HG02610 (cell line): ENCODE data around the gene AP2A2.
A peak's percentile ranks its signal among the peaks of the same experiment; 100 is the strongest.

ENCODE experiments used
- ATAC-seq: cut with Tn5 transposase; IDR thresholded peaks from one replicate; pipeline ENCODE4 v1.9.1; 2021; ENCODE audit warnings: mild to moderate bottlenecking, moderate library complexity; ENCODE audit not compliant: unreplicated experiment

The AP2A2 gene

DNA sequence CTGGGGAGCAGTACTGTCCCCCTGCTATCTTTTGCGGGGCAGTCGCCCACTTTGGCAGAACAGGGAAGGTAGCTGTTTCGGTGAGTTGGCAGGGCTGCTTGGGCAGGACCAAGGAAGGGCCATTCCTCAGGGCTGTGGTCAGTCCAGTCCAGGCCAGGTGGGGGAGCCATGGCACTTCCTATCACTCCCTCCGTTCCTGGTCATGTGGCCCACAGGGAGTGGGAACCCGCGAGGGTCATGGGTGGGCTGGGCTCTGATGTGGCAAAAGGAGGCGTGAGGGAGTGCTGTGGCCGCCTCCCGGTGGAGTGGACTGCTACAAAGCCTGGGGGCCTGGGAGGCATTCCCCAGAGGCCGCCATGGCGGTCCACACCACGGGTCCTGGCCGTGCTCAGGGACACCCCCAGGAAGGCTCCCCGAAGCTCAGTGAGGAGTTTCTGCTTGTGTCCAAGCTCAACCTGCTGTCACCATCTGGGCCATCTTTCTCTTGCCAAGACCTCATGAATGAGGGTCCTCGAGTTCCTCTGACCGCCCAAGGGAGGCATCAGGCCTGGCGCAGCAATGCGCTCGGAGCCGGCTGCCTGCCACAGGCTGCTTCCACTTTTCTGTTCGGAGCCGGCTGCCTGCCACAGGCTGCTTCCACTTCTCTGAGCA, 27.0 kb upstream of the AP2A2 start:
- ATAC-seq, result no peak

DNA sequence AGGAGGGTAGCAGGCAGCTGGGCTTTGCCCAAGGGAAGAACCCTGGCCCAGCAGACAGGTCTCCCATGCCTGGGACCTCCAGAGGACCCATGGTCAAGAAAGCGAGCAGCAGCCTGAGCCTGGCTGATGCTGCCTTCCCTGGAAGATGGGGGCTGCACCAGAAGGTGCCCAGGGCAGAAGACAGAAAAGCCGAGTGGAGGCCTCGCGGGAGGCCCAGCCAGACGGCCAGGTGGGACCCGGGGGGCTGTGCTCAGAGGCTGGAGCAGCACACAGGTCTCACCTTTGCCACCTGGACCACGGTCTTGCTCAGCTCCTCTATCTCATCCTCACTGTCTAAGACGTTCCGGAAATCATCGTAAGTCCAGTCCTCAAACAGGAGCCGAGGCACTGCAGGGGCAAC, 25.9 kb upstream of the AP2A2 start:
- no peak for ATAC-seq

DNA sequence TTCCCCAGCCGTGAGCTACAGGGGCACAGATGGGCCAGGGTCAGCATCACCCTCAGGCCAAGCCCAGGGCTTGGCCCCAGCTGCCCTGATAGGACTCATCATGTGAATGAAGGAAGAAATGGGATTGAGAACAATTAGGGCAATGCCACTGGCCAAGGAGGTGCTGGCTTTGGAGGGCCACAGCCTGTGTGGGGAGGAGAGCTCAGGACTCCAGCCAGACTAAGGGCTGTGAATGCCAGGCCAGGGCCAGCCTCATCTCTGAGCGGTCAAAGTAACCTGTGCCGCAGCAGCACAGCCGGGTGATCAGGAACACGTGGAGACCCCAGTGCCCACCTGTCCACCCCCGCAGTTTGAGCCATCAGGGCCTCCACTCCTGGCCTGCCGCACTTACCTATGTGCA, 25.1 kb upstream of the AP2A2 start:
- no peak for ATAC-seq

DNA sequence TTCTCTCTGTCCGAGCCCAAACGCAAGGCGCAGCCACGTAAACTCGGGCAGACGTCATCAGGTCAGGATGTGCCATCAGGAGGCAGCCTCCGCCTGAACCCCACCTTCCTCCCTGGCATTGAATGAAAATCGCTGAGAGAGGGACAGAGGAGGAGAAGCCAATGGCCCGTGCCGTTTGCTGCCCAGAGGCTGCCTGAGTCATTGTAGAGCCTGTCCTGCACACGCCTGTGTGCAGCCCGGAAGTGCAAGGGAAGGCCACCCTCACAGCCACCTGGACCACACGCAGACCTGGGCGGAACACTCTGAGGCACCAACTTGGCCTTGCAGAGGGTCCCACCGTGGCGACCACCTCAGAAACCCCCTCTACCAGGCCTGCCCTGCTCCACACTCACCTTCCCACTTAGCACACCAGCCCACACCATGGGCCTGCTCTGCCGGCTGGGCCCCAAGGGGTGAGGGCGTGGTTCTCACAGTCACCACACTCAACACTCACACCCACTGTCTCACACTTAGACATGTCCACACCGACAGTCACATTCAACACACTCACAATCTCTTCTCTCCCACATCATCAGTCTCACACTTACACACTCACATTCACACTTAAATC, 24.1 kb upstream of the AP2A2 start:
- no peak for ATAC-seq

DNA sequence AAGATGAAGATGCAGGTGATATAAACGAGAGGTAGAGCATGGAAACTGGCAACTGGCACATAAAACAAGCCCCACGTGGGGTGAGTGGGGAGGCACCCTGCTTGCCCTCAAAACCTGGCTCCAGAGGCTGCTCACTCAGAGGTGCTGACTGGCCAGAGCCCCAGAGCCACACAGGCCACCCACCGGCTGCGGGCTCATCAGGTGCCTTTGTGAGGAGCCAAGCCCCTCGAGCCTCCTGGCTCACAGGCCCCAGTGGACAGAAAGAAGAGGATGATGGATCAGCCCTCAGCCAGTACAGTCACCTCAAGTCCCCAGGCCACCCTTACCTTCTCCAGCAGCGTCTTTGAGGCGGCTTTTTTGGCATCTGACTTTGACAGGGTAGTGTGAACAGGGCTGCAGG, 21.3 kb upstream of the AP2A2 start:
- ATAC-seq, result no peak

DNA sequence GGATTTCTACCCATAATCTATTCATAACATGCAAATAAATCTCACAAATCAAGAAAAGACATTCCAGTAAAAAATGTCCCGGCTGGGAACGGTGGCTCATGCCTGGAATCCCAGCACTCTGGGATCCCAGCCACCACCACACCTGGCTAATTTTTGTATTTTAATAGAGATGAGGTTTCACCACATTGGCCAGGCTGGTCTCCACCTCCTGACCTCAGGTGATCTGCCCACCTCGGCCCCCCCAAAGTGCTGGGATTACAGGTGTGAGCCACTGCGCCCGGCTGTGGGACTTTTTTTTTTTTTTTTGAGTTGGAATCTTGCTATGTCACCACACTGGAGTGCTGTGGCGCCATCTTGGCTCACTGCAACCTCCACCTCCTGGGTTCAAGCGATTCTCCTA, 19.7 kb upstream of the AP2A2 start:
- ATAC-seq, result no peak

DNA sequence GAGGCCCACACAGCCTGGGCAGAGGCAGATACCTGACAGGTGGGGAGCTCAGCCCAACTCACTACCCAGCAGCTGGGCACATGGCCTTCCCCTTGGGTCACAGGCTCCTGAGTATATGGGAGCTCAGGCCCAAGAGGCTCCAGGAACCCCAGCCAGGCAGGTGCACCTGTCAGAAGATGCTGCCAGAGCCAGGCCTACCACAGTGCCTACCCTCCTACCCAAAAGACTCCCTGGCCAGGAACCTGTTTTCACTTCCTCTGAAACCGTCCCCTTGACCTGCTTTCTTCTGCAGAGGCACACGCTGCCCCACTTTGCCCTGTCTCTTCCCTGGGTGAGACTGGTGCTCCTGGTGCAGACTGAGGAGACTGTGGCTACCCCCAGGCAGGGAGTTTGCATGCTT, 18.0 kb upstream of the AP2A2 start:
- ATAC-seq, result no peak

DNA sequence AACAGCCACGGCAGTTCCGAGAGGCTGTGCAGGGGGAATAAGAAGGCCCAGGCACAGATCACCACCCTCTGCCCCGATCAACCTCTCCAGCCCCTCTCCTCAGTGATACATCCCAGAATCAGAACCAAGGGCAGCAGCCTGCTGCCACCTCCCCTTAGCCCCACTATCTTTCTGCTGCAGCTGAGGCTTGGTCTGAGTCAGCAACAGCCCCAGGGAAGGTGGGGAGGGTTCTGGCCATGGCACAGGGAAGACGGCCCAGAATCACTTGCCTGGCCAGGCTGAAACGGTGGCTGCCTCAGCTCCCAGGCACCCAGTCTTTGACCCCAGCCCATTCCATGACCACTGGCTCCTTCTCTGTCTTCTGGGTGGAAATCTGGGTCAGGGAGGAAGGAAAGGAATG, 17.4 kb upstream of the AP2A2 start:
- no peak for ATAC-seq

DNA sequence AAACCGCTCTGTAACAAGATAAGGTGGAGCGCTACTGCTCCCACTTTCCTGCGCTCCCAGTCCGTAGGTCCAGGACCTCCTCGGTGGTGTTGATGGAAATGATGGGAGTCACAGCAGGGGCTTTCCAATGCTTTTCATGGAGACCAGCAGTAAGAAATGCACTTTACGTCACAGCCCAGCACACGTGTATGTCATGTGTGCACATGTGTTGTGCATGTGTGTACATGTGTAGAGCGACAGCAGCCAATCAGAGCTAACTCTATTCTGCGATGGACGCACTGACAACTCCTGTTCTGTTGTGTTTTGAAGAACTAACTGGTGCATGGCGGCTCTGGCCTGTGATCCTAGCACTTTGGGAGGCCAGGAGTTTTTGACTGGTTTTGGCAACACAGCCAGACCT, 16.3 kb upstream of the AP2A2 start:
- no peak for ATAC-seq

DNA sequence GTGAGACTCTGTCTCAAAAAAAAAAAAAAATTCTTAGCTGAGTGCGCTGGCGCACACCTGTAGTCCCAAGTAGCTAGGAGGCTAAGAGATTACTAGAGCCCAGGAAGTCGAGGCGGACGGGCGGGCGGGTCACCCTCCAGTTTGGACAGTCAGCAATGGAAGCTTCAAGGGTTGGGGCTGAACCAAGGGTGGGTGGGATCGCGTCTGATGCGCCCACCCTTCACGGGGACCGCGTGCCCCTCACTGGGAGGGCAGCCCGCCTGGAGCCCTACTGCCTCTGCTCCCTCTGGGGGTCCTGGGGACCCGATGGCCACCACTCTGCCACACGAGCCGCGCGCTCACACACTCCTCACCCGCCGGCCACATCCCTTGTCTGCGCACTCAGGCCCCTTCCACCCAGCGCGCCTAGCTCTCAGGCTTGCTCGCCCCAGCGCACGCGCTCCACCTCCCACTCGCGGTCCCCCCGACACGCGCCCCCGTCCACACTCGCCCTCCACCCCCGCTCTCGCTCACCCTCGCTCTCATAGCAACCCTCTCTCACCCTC, 15.6 kb upstream of the AP2A2 start:
- no peak for ATAC-seq

DNA sequence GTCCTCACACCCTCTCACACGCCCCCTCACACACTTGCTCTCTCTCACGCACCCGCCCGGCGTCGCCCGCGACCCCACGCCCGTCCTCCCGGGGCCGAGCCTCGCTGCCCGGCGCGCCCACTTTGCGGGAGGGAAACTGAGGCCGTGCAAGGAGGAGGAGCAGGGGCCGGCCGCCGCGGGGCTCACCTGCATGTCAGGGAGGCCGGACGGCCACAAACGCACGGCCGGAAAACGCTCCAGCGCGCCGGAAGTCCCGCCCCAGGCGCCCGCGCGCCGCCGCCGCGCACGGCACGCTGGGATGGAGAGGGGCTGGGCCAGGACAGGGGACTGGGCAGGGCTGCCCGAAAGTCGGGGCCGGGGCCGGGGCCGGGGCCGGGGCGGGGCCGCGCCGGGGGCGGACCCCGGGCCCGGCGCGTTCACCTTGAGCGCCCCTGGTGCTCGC, 15.1 kb upstream of the AP2A2 start, which contains the start of gene CHID1:
CHID1 (minus strand) TSS at position 222 of the 442 bp plus-strand sequence. CDS start 5,994 bp downstream, outside the sequence.
- peak; percentile 87 for ATAC-seq

DNA sequence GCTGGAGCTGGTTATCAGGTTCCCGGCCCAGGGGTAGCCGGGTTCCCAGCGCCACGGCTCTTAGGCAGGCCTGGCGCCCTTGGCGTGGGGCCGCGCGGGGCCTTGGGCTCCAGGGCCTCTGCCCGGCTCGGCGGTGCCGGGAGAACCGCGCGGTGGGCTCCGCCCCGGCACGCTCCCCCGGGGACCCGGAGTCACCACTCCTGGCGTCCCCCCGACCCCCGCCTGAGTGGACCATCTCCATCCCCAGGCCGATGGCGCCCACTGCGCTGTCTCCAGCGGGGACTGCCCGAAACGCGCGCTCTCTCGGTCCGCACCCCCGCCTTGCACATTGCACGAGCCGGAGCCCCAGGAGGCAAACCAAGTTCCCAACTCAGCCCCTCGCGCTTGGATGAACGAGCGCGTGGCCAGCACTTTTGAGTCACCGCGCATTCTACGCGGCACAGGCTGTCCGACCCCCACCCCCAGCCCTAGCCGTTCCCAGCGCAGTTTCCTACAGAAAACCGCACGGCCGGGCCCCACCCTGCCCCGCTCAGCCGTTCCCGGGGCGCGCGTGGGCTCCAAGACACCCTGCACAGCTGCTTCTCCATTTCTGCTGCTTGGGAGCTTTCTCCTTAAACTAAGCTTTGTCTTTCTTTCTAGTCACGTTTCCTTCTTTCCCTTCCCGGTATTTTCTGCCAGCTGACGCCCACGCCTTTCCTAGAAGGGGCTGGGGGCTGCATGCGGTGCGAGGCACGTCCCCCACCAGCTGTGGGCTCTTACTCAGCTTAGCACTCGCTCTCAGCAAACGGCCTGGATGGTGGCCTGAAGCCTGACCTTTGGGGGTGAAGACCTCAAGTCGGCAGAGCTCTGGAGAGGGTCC, 14.4 kb upstream of the AP2A2 start:
- ATAC-seq, result peak; percentile 25

DNA sequence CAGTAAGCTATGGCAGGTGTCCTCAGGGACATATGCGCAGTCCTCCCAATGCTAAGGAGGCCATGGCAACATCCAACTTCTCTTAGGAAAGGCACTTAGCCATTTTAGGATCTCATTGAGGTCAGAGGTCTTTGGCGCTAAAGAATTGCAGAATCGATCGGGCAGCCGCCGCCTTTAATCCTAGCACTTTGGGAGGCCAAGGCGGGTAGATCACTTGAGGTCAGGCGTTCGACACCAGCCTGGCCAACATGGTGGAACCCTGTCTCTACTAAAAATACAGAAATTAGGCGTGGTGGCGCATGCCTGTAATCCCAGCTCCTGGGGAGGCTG, 13.8 kb upstream of the AP2A2 start:
- no peak for ATAC-seq

DNA sequence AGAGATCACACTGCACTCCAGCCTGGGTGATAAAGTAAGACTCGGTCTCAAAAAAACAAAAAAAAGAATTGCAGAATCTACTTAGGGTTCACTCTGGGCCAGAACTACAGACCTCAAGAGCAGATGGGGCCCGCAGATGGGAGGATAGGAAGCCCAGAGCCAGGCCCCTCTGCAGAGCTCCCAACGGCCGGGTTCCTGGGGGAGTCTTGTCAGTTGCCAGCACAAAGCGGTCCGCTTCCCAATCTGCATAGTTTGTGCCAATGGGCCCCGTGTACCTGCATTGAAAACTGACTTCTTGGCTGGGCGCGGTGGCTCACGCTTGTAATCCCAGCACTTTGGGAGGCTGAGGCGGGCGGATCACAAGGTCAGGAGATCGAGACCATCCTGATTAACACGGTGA, 13.4 kb upstream of the AP2A2 start:
- ATAC-seq, result no peak

DNA sequence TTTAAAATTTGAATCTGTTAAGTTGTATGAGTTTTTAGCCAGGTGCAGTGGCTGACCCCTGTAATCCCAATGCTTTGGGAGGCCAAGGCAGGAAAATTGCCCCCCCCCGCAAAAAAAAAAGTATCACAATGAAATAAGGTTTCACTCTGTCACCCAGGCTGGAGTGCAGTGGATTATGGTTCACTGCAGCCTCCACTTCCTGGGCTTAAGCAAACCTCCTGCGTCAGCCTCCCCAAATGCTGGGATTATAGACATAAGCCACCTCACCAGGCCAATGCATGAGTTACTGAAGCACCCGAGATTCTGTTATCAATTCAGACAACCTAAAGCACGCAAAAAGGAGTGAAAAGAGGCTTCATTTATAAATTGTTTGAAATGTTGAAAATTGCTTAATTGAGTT, 12.6 kb upstream of the AP2A2 start:
- no peak for ATAC-seq

DNA sequence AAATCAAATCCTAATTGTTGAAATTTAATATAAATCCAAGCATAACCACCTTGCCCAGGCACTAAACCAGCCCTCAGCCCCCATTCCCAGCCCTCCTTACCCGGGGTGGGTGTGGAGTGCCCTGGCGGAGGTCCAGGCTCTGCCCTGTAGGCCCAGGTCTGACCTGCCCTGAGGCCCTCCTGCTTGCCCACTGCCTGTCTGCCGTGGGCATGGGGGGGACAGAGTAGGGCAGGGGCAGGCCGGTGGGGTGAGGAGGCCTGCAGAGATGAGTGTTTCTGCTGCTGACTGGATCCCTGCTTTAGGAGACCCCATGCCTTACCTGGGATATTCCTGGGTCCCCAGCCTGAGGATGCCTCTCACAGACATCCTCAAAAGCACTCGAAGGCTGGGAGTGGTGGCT, 11.5 kb upstream of the AP2A2 start:
- ATAC-seq, result no peak

DNA sequence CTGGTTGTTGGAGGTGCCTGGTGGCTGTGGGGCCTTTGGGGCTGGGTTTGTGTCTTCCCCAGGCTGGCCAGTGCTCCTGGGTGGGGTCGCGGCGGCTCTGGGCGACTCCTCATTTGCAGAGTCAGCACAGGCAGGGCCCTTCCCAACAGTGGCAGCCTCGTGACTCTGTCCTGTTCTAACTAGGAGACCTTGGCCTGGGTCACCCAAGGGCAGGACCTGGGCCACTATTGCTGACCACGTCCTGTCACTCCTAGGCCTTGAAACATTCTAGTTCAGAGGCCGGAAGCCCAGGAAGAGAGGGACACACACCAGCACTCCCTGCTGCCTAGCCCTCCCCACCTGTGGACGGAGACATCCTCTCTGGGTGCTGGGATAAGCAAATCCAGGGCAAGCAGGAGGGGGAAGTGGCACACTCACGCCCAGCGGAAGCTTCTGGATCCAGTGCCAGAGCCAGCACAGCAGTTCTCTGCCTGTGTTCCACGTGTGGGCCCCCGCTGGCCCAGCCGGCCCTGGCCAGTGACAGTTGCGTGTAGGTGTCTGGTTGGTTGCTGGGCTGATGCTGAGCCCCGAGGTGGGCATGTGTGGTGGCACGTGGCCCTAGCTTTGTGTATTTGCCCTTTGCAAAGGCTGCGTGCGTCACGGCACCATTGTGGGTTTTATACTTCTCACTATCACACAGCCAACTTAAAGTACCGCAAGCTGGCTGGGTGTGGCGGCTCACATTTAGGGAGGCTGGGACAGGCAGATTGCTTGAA, 10.7 kb upstream of the AP2A2 start:
- no peak for ATAC-seq

DNA sequence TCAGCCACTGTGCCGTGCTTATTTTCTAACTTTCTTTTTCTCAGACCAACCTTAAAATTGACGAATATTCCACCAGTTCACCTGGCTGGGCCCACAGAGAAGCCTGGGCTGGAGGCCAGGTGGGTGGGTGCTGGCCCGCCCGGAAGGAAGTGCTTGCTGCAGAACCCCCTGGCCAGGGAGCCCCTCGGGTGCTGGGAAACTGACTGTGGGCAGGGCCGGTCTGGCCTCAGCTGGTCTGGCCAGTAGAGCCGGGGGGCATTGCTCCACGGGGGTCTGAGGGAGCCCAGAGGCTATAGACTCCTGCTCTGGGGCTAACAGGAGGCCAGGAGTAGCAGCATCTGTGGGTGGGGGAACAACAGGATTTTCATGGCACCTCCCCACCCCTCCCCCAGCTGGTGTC, 8.2 kb upstream of the AP2A2 start:
- ATAC-seq, result no peak

DNA sequence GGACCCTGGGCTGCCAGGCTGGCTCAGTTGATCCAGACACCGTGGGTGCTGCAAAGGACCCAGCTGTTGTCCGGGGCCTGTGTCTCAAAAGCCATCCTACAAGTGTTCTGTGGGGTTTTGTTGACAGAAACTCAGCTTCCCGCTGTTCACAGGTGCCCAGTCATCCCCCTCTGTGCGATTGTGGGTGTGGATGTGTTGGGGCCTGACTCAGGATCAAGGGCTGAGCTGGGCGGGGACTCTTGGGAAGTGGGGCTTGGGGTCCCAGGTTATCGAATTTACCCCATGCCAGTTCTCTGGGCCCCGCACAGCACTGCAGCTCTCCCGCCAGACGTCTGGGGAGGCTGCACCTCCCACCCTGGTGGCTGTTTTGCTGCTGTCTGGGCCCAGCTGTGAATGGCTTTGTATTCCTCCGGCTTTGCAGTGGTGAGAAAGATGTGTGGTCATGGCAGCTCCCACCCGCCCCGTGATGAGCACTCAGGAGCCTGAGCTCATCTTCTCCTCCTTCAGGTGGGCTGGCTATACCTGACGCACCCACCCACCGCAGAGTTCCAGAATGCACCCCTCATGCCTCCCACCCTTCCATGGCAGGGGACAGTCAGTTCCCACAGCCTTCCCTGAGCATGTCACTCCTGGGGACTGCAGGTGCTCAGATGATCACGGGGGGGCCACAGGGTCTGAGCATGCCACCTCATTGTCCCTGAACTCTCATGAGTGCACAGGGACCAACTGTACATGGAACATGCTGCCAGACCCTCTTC, 3.6 kb upstream of the AP2A2 start:
- no peak for ATAC-seq

DNA sequence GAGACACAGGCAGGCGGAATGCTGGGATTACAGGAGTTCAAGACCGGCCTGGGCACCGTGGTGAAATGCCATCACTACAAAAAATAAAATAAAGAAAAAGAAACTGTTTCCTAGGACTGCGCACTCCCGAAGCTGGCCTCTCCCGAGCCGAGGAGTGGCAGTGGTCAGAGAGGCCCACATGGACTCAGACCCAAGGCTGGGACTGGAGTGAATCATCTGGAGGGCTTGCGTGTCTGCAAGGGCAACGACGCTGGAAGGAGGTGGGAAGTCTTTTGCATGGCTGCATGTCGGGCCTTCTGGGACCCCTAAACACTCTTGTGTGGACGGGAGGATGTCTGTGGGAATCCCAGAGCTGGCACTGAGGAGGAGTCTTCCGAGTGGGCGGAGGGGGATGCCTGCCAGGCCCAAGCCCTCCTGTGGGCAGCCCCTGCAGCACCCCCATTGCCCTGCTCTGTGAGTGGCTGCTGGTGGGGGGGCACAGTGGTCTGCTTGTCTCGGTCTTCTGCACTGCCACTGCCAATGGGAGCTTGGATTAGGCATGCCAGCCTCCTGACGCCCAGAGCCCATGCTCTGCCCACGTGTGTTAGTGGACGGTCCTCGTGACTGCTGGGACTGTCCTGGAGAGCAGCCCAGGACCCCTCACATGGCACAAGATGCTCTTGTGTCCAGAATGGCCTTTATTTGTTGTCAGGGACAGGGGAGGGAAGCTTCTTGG, 1.8 kb upstream of the AP2A2 start:
- ATAC-seq, result no peak
